WTC11 (cell line): Measurements from ENCODE around the gene ACP1. TPM values are rescaled to one million over a fixed set of nuclear protein-coding genes. Genes with fewer than 3 reads are reported as not detected.

Source experiments
- ATAC-seq: fragments of 200-7000 bp; cut with Tn5 transposase; 2 replicates; pipeline ENCODE4 v1.10.0; 2021; ENCODE audit warnings: mild to moderate bottlenecking, moderate library complexity
- CTCF ChIA-PET: fragments of 300-600 bp; sonication (Branson Sonifier 250); formaldehyde crosslinking; loops from one replicate; lab custom pipeline; 2021; ENCODE audit warnings: antibody characterized with exemption; lab: Charles Lee
- POLR2A ChIA-PET: fragments of 350-600 bp; sonication (Branson Sonifier 250); formaldehyde crosslinking; loops from one replicate; lab custom pipeline; 2021; ENCODE audit warnings: antibody characterized with exemption; lab: Charles Lee
- DNase-seq: peaks from one replicate; pipeline ENCODE4 v3.0.0; 2021; ENCODE audit warnings: low spot score
- H3K27ac Mint-ChIP-seq: 2 replicates; pipeline ENCODE4 v1.8.0; 2021; ENCODE audit warnings: mixed read lengths
- H3K27me3 Mint-ChIP-seq: 2 replicates; pipeline ENCODE4 v1.8.0; 2021; ENCODE audit warnings: low read depth, mild to moderate bottlenecking, moderate library complexity, mixed read lengths
- H3K36me3 Mint-ChIP-seq: 2 replicates; pipeline ENCODE4 v1.8.0; 2021; ENCODE audit warnings: mixed read lengths
- H3K4me1 Mint-ChIP-seq: 2 replicates; pipeline ENCODE4 v1.8.0; 2022; ENCODE audit warnings: mixed read lengths
- H3K4me3 Mint-ChIP-seq: 2 replicates; pipeline ENCODE4 v1.8.0; 2021; ENCODE audit warnings: mild to moderate bottlenecking, moderate library complexity, mixed read lengths
- H3K9me3 Mint-ChIP-seq: 2 replicates; pipeline ENCODE4 v1.8.0; 2021; ENCODE audit warnings: mixed read lengths
- ATF1 ChIP-seq: sonication (generic); formaldehyde crosslinking; IDR thresholded peaks from 2 replicates; pipeline ENCODE4 v1.8.1; 2023; ENCODE audit warnings: mild to moderate bottlenecking, moderate library complexity, missing genetic modification reagents
- GRHL2 ChIP-seq: fragments of 250-450 bp; sonication (Bioruptor Pico); IDR thresholded peaks from 2 replicates; pipeline ENCODE4 v1.8.0; 2022; ENCODE audit warnings: mild to moderate bottlenecking, moderate library complexity; ENCODE audit not compliant: insufficient replicate concordance, severe bottlenecking
- JAZF1 ChIP-seq: fragments of 250-450 bp; sonication (Bioruptor Pico); IDR thresholded peaks from 2 replicates; pipeline ENCODE4 v1.9.0; 2021; ENCODE audit warnings: moderate library complexity, mild to moderate bottlenecking, inconsistent platforms
- MXD4 ChIP-seq: fragments of 250-450 bp; sonication (Bioruptor Pico); IDR thresholded peaks from 2 replicates; pipeline ENCODE4 v1.8.0; 2021; ENCODE audit warnings: mild to moderate bottlenecking, moderate library complexity, borderline replicate concordance
- NFE2L1 ChIP-seq: sonication (generic); formaldehyde crosslinking; IDR thresholded peaks from 2 replicates; pipeline ENCODE4 v1.8.1; 2023; ENCODE audit warnings: missing genetic modification reagents
- NFYB ChIP-seq: sonication (generic); formaldehyde crosslinking; conservative IDR thresholded peaks from 2 replicates; pipeline ENCODE4 v1.8.0; 2022; ENCODE audit warnings: low read depth, missing genetic modification reagents
- TCF7 ChIP-seq: sonication (generic); formaldehyde crosslinking; IDR thresholded peaks from 2 replicates; pipeline ENCODE4 v1.8.0; 2022; ENCODE audit warnings: mild to moderate bottlenecking, low read depth, missing genetic modification reagents, moderate library complexity
- TEAD4 ChIP-seq: sonication (generic); formaldehyde crosslinking; IDR thresholded peaks from 2 replicates; pipeline ENCODE4 v1.8.0; 2022; ENCODE audit warnings: mild to moderate bottlenecking, missing genetic modification reagents
- ZBTB21 ChIP-seq: sonication (generic); formaldehyde crosslinking; IDR thresholded peaks from 2 replicates; pipeline ENCODE4 v1.8.1; 2023; ENCODE audit warnings: mild to moderate bottlenecking, missing genetic modification reagents, borderline replicate concordance
- ZNF138 ChIP-seq: sonication (generic); formaldehyde crosslinking; conservative IDR thresholded peaks from 2 replicates; pipeline ENCODE4 v1.8.1; 2022; ENCODE audit warnings: mild to moderate bottlenecking, moderate library complexity, missing genetic modification reagents
- ZNF219 ChIP-seq: sonication (generic); formaldehyde crosslinking; IDR thresholded peaks from 2 replicates; pipeline ENCODE4 v1.8.0; 2023; ENCODE audit warnings: missing genetic modification reagents, mild to moderate bottlenecking, borderline replicate concordance
- ZNF317 ChIP-seq: sonication (generic); formaldehyde crosslinking; IDR thresholded peaks from 2 replicates; pipeline ENCODE4 v1.8.1; 2023; ENCODE audit warnings: low read depth, mild to moderate bottlenecking, moderate library complexity, missing genetic modification reagents, borderline replicate concordance
- total RNA-seq: library from RNA; stranded (reverse); gene quantifications from 3 replicates; pipeline ENCODE4 v1.2.3, GENCODE V29; 2021
- TF ChIP-seq, protein P1 (sequence below): sonication (generic); formaldehyde crosslinking; conservative IDR thresholded peaks from 2 replicates; pipeline ENCODE4 v1.8.1; 2023; ENCODE audit warnings: mild to moderate bottlenecking, low read depth, missing genetic modification reagents, moderate library complexity
- TF ChIP-seq, protein P2 (sequence below): sonication (generic); formaldehyde crosslinking; IDR thresholded peaks from 2 replicates; pipeline ENCODE4 v1.8.1; 2022; ENCODE audit warnings: missing genetic modification reagents, borderline replicate concordance
- TF ChIP-seq, protein P3 (sequence below): fragments of 250-450 bp; sonication (Bioruptor Pico); IDR thresholded peaks from 2 replicates; pipeline ENCODE4 v1.8.0; 2021; ENCODE audit warnings: mild to moderate bottlenecking
- TF ChIP-seq, protein P4 (sequence below): fragments of 250-450 bp; sonication (Bioruptor Pico); conservative IDR thresholded peaks from 2 replicates; pipeline ENCODE4 v1.9.0; 2021; ENCODE audit warnings: mild to moderate bottlenecking
- TF ChIP-seq, protein P5 (sequence below): sonication (generic); formaldehyde crosslinking; IDR thresholded peaks from 2 replicates; pipeline ENCODE4 v1.8.1; 2022; ENCODE audit warnings: mild to moderate bottlenecking, moderate library complexity, missing genetic modification reagents

Gene ACP1
- total RNA-seq, 1 experiment from 2014 or later = 150 TPM

DNA sequence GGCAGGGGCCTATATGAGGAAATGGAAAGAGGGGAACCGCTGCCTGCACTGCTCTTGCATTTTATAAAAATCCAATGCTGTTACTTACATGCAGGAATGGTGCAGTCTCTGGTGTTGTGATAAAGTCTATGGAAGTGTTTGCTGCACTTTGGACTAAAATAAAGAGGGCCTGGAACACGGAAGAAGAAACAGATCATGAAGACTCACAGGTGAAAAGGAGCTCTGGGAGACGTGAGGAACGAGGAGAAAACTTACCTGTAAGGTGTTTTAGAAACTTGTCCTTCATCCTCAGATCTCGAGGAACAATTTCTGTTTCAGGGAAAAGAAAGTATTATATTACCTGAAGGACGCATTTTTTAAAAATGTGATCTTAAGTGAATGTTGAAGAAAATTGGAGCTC is 21.3 kb downstream of the ACP1 start (continued):
- no peak for TF ChIP-seq NFYB (CRISPR knock-in tag)

DNA sequence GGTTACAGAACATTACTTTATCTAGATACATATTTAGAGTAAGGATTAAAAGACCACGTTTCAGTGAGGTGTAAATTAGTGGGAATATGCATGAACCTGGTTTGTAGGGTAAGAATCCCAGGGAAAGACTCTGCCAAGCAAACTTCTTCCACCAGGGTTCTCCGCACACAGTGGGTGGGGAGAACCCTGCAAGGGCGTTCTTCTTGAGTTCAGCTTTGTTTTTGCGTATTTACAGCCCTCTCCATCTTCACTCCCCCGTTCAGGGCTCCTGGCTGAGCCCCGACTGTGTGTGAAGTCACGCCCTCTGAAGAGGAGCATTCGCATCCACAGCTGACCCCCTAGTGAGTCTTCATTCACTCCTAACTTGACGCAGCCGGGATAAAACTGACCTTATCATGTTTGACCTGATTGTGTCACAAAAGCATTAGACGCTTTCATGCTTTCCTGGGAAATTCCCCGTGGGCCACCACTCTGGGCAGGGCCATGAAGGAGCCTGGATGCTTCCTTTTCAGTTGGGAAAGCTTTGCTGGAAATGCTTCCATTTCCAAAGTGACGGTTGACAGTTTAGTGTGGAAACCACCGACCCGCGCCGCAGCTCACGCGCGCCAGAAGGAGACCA is 22.1 kb downstream of the ACP1 start:
- Mint-ChIP-seq H3K9me3 (no peaks in the 10 kb centered on the region), H3K27ac (no peak overlapping the region), H3K27me3 (peaks cover 47% of the 10 kb centered on the region), H3K4me3 (peak overlapping the region; percentile 71), H3K4me1 (peaks cover 46% of the 10 kb centered on the region), H3K36me3 (peaks cover 7% of the 10 kb centered on the region)
- CTCF ChIA-PET = interaction anchor here (0.6 to 2.7 kb wide), 10 partner anchors 12 to 376 kb away, joined by 3 to 14 read pairs (median 4); no protein-coding TSS in a partner anchor
- ATAC-seq = no peak; the same call in 1 of the 2 replicates
- POLR2A ChIA-PET = interaction anchor here (0.6 to 1.1 kb wide), 3 partner anchors 16 to 182 kb away, joined by 3 to 6 read pairs (median 4); no protein-coding TSS in a partner anchor
- DNase-seq = no peak
- TF ChIP-seq TEAD4 (CRISPR knock-in tag) (no peak), ZNF138 (CRISPR knock-in tag) (no peak), JAZF1 (CRISPR knock-in tag) (no peak), ZBTB21 (CRISPR knock-in tag) (no peak), ZNF219 (CRISPR knock-in tag) (no peak), ATF1 (CRISPR knock-in tag) (no peak), NFE2L1 (CRISPR knock-in tag) (no peak), GRHL2 (CRISPR knock-in tag) (no peak), MXD4 (CRISPR knock-in tag) (no peak), TCF7 (no peak), ZNF317 (CRISPR knock-in tag) (no peak)
- TF ChIP-seq, protein P1, sequence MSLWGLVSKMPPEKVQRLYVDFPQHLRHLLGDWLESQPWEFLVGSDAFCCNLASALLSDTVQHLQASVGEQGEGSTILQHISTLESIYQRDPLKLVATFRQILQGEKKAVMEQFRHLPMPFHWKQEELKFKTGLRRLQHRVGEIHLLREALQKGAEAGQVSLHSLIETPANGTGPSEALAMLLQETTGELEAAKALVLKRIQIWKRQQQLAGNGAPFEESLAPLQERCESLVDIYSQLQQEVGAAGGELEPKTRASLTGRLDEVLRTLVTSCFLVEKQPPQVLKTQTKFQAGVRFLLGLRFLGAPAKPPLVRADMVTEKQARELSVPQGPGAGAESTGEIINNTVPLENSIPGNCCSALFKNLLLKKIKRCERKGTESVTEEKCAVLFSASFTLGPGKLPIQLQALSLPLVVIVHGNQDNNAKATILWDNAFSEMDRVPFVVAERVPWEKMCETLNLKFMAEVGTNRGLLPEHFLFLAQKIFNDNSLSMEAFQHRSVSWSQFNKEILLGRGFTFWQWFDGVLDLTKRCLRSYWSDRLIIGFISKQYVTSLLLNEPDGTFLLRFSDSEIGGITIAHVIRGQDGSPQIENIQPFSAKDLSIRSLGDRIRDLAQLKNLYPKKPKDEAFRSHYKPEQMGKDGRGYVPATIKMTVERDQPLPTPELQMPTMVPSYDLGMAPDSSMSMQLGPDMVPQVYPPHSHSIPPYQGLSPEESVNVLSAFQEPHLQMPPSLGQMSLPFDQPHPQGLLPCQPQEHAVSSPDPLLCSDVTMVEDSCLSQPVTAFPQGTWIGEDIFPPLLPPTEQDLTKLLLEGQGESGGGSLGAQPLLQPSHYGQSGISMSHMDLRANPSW (CRISPR knock-in tag) = no peak
- TF ChIP-seq, protein P2, sequence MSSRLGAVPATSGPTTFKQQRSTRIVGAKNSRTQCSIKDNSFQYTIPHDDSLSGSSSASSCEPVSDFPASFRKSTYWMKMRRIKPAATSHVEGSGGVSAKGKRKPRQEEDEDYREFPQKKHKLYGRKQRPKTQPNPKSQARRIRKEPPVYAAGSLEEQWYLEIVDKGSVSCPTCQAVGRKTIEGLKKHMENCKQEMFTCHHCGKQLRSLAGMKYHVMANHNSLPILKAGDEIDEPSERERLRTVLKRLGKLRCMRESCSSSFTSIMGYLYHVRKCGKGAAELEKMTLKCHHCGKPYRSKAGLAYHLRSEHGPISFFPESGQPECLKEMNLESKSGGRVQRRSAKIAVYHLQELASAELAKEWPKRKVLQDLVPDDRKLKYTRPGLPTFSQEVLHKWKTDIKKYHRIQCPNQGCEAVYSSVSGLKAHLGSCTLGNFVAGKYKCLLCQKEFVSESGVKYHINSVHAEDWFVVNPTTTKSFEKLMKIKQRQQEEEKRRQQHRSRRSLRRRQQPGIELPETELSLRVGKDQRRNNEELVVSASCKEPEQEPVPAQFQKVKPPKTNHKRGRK (CRISPR knock-in tag) = no peak
- TF ChIP-seq, protein P3, sequence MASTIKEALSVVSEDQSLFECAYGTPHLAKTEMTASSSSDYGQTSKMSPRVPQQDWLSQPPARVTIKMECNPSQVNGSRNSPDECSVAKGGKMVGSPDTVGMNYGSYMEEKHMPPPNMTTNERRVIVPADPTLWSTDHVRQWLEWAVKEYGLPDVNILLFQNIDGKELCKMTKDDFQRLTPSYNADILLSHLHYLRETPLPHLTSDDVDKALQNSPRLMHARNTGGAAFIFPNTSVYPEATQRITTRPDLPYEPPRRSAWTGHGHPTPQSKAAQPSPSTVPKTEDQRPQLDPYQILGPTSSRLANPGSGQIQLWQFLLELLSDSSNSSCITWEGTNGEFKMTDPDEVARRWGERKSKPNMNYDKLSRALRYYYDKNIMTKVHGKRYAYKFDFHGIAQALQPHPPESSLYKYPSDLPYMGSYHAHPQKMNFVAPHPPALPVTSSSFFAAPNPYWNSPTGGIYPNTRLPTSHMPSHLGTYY = no peak
- TF ChIP-seq, protein P4, sequence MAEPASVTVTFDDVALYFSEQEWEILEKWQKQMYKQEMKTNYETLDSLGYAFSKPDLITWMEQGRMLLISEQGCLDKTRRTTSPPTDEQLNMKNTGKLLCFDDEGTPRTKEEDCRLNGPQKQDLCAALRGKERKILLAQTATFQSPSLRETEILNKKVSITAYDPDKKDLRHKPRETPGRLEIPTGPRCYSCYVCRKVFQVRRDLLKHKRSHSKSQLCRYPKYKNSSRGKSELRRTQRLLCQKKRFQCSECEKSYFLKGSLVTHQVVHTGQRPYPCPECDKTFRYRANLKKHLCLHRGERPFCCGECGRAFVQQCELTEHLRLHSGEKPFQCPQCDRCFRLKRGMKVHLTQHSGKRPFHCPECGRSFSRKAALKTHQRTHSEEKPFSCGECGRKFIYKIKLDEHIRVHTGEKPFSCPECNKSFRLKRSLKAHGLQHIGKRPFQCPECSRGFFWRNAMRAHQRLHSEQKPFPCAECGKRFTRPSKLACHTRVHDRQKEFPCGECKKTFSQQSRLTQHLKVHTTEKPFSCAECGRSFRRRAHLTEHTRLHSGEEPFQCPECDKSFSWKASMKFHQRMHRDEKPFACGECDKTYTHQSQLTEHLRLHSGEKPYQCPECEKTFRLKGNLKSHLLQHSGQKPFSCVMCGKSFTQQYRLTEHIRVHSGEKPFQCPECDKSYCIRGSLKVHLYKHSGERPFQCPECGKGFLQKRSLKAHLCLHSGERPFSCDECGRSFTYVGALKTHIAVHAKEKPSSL (CRISPR knock-in tag) = no peak
- TF ChIP-seq, protein P5, sequence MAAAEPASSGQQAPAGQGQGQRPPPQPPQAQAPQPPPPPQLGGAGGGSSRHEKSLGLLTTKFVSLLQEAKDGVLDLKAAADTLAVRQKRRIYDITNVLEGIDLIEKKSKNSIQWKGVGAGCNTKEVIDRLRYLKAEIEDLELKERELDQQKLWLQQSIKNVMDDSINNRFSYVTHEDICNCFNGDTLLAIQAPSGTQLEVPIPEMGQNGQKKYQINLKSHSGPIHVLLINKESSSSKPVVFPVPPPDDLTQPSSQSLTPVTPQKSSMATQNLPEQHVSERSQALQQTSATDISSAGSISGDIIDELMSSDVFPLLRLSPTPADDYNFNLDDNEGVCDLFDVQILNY (CRISPR knock-in tag) = no peak
